GM12864 (cell line): ENCODE results near the gene PPP1R15B.
A peak's percentile ranks its signal among the peaks of the same experiment; 100 is the strongest.

Source experiments
- DNase-seq: peaks from one replicate; pipeline ENCODE4 v3.0.0-alpha.2; 2011; ENCODE audit warnings: low read depth
- H3K4me3 ChIP-seq: 2 replicates; pipeline ENCODE4 v1.5.1; 2011; ENCODE audit warnings: mild to moderate bottlenecking, low read depth, low read length, control low read depth
- TF ChIP-seq, protein P1 (sequence below): IDR thresholded peaks from 2 replicates; pipeline ENCODE4 v1.5.1; 2011; ENCODE audit warnings: low read depth, mild to moderate bottlenecking, moderate library complexity, low read length, control low read depth, inconsistent platforms; ENCODE audit errors: missing control alignments

The PPP1R15B gene

DNA sequence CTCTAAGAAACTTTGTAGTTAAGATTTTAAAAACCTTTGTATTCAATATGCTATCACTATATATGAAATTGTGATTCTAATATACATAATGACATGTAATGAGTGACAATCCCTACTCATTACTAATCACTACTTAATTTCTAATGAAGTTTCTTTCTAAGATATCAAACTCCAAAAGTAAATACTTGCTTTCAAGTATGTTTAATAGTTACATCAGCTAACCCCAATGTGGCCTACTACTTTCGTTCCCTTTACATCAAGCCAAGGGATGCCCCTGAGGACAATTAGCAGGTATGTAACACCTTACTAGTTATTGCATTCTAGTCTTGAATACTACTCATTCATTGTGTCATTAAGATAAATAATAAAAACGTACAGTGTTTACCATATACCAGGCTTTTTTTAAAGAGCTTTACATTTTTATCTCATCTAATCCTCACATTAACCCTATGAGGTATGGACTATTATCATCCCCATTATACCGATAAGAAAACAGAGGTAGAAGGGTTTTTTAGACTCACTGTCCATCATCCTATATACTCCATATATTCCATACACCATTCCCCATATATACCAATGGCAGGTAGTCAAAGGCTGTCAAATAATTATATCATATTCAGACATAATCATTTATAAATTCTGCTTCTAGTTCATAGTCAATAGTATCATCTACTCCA lies 4.2 kb downstream of the PPP1R15B start:
- TF ChIP-seq, protein P1, sequence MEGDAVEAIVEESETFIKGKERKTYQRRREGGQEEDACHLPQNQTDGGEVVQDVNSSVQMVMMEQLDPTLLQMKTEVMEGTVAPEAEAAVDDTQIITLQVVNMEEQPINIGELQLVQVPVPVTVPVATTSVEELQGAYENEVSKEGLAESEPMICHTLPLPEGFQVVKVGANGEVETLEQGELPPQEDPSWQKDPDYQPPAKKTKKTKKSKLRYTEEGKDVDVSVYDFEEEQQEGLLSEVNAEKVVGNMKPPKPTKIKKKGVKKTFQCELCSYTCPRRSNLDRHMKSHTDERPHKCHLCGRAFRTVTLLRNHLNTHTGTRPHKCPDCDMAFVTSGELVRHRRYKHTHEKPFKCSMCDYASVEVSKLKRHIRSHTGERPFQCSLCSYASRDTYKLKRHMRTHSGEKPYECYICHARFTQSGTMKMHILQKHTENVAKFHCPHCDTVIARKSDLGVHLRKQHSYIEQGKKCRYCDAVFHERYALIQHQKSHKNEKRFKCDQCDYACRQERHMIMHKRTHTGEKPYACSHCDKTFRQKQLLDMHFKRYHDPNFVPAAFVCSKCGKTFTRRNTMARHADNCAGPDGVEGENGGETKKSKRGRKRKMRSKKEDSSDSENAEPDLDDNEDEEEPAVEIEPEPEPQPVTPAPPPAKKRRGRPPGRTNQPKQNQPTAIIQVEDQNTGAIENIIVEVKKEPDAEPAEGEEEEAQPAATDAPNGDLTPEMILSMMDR = no peak
- H3K4me3 ChIP-seq = peak overlapping the region; percentile 88
- no peak for DNase-seq

DNA sequence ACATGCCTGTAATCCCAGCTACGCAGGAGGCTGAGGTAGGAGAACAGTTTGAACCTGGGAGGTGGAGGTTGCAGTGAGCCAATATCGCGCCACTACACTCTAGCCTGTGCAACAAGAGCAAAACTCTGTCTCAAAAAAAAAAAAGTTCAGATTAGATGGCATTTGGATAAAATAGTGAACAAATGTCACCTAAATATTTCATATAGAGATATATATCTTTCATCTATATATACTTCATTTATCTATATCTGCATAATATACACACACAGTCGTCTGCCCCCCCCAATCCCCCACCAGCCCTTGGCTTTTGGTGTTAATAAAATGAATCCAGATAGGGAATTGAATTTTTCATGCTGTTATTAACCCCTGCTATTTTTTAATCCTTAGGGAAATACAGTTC lies 5.0 kb downstream of the PPP1R15B start:
- peak overlapping the region; percentile 37; the same call in 1 of the 2 replicates for H3K4me3 ChIP-seq
- DNase-seq = no peak
- TF ChIP-seq, protein P1 = no peak

DNA sequence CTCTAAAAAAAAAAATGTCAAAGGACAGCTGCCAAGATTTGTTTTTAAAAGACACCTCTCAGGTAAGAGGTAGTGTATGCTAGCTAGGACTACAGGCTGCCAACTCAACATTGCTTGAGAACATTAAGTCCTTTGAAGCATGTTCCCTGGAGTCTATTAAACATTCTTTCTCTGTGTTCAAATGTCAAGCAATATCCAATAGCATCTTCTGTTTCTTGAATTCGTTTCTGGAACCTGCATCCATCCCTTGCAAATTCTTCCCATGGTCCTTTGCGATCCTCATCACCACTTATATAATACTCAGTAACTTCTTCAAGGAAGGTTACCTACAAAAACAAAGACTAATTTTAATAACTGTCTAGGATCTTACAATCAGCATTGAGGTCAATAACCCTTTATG lies 5.6 kb downstream of the PPP1R15B start:
- H3K4me3 ChIP-seq = peak overlapping the region; percentile 37; the same call in 1 of the 2 replicates
- DNase-seq = no peak
- TF ChIP-seq, protein P1 = no peak

DNA sequence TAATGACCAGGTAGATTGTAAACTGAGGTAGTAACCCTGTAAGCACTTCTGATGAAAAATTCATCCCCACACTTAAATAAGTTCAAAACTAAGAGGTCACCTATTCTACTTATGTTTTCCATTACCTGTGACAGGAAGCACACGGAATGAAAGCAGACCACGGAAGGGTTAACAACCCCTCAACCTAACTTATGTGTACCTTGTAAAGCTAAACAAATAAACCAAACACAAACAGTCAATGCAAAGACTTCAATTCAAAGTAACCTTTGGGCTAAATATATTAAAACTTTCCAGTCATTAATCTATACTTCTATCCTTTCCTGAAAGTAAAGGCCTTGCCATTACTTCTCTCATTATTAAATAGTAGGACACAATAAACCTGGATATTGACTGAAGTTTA lies 7.0 kb downstream of the PPP1R15B start:
- TF ChIP-seq, protein P1 = no peak
- DNase-seq = no peak

DNA sequence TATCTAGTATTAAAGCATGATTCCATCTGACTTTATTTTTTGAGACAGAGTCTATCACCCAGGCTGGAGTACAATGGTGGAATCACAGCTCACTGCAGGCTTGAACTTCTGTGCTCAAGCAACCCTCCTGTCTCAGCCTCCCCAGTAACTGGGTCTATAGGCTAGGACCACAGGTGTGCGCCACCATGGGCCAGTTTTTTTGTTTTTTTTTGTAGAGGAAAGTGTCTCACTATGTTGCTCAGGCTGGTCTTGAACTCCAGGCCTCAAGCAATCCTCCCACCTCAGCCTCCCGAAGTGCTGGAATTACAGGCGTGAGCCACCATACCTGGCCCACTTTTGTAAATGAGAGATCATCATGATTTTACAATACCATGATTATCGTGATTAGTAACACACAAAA lies 9.2 kb downstream of the PPP1R15B start:
- H3K4me3 ChIP-seq = no peak overlapping the region

More for the DNA sequence above, 7.0 kb downstream of the PPP1R15B start:
- no peak overlapping the region for H3K4me3 ChIP-seq

DNA sequence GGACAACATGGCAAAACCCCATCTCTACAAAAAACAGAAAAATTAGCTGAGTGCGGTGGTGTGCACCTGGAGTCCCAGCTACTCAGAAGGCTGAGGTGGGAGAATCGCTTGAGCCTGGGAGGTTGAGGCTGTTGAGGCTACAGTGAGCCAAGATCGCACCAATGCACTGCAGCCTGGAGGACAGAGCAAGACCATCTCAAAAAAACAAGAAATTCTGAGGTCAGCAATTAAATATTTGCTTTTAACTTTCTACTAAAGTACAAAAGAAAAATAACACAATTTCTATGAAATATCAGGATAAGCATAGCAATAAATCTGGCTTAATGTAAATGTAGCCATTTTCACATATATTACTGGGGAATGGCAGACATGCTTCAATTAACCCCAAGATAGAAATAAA lies 9.9 kb downstream of the PPP1R15B start:
- no peak for DNase-seq
- TF ChIP-seq, protein P1 = no peak
- H3K4me3 ChIP-seq = no peak overlapping the region

More for the DNA sequence above, 9.2 kb downstream of the PPP1R15B start:
- TF ChIP-seq, protein P1 = no peak
- DNase-seq = no peak
